ENCODE results near the gene RCN2.

The RCN2 gene

DNA sequence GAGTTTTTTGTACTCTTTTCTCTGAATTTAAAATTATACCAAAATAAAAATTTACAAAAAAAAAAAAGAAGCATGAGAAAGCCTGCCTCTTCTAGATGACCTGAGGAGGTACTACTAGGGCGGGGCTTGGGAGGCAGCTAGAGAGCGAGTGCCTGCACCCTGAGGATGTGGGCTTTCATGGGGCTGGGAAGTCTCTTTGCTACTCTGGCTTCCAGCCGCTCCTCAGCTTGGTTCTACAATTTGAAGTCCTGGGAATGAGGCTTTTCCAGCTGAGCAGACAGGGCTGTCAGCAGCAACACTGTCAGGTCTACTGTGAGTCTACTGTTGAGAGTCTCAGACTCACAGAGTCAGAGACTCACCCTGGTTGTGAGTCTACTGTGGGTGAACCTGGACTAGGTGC lies 55.2 kb downstream of the RCN2 start:
- TF ChIP-seq, protein P1, sequence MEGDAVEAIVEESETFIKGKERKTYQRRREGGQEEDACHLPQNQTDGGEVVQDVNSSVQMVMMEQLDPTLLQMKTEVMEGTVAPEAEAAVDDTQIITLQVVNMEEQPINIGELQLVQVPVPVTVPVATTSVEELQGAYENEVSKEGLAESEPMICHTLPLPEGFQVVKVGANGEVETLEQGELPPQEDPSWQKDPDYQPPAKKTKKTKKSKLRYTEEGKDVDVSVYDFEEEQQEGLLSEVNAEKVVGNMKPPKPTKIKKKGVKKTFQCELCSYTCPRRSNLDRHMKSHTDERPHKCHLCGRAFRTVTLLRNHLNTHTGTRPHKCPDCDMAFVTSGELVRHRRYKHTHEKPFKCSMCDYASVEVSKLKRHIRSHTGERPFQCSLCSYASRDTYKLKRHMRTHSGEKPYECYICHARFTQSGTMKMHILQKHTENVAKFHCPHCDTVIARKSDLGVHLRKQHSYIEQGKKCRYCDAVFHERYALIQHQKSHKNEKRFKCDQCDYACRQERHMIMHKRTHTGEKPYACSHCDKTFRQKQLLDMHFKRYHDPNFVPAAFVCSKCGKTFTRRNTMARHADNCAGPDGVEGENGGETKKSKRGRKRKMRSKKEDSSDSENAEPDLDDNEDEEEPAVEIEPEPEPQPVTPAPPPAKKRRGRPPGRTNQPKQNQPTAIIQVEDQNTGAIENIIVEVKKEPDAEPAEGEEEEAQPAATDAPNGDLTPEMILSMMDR (IDR thresholded peaks at IDR 0.05; ENCODE audit: extremely low read depth, missing control alignments): no peak
- no peak for DNase-seq (ENCODE audit: low spot score)

DNA sequence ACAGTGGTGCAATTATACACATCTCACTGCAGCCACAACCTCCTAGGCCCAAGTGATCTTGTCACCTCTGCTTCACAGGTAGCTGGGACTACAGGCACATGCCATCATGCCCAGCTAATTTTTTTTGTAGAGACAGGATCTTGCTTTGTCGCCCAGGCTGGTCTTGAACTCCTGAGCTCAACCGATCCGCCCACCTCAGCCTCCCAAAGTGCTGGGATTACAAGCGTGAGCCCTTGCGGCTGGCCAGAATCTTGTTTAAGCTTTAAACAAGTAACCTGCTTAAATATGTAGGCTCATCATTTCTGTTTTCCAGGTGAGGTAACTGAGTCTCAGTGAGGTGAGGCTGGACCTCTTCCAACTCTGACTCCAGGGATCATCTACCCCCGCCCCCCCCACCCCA lies 55.7 kb downstream of the RCN2 start:
- TF ChIP-seq, protein P1 (IDR thresholded peaks at IDR 0.05; ENCODE audit: extremely low read depth, missing control alignments): no peak

DNA sequence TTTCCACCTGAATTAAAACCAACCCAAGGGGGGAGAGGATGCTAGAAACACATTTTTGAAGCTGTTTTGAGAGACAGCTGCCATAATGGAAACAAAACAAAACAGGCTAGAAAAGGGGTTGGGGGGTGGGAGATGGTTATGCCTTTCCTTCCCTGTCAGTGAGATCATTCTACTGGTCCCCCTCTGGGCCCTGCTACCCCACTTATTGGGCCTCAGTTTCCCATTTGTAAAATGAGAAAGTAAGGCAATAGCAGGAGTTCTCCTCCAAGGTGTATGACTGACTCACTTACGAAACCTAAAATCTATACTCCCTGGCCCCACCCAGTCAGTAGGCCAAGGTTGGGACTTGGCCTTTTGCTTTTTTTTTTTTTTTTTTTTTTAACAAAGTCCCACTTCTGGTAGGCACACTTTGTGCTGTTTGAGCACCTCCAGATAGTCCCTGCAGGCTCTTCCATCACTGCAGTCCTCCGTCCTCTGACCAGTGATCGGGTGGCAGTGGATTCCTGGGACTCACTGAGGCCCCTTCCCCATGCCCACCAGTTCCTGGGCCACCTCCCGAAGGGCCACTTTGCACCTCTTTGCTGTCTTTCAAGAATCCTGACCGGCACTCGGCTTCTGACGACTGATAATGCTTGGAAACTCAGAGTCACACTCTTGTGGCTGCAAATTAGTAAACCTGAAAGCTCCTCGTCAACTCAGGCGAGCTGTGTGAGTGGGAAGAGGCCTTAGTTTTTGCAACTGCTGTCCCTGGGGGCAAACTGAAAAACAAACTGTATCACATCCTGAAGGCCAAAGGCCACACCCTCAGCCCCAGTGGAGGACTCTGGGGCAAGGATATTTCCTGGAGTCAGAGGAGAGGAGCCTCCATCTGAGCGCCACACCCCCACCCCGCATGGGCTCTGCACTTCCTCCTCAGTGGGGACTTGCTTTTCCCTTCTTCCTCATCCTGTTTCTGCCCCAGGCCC lies 56.6 kb downstream of the RCN2 start:
- peak; percentile 84 for DNase-seq (ENCODE audit: low spot score)
- TF ChIP-seq, protein P1 (IDR thresholded peaks at IDR 0.05; ENCODE audit: extremely low read depth, missing control alignments): no peak

More for the DNA sequence above, 55.7 kb downstream of the RCN2 start:
- no peak for DNase-seq (ENCODE audit: low spot score)

DNA sequence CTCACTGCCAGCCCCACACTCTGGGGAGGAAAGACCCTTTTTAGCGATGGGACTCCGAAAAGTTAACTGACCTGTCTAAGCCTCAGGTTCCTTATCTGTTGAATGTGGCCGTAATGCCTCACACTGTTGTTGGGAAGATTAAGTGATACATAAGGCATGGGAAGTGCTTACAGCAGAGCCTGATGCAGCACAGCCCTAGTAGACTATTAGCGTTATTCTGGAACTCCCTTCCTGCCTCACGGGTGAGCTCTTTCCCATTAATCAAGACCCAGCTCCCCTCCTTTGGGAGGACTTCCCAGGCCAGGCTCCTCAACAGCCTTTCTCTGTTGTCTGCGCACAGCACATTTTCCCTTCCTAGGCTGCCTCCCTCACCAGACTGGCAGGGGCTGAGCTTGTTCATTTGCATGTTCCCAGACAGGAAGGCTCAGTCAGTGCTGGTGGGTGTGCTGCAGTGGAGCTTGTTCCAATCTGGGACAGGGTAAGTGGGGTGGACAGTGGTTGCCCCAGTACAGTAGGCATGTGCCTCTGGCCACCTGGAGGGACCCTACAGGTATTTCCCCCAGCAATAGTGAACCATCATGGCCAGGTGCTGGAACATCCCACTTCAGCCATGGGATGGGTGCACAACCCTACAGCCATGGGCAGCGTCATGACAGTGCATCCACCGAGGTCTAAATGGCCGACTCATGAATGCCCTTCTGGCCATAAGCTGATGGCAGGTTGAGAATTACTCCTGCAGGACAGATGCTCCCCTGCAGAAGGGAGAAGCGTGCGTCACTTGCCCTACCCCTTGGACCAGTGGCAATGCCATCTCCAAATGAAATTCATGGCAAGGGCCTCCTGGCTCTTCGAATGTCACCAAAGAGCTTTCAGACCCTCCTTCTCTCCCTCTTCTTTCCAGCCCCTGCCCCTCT lies 57.6 kb downstream of the RCN2 start:
- TF ChIP-seq, protein P1 (IDR thresholded peaks at IDR 0.05; ENCODE audit: extremely low read depth, missing control alignments): no peak
- no peak for DNase-seq (ENCODE audit: low spot score)

DNA sequence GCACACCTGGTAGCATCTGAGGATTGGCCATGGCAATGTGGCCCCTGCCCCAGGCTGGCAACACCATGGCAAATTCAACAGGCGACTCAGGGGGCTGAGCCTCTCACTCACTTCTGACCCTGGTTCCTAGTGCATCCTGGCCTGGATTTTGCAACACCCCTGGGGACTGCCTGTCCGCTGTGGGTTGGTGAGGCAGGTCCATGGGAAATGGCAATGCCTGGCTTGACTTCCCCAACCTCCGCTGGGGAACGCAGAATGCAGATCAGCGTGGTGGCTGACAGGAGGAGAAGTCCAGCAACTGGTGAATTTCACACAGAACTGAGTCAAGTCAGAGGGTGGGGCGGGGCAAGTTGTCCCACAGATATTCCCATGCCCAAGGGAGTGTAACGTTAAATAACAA lies 59.5 kb downstream of the RCN2 start:
- TF ChIP-seq, protein P1 (IDR thresholded peaks at IDR 0.05; ENCODE audit: extremely low read depth, missing control alignments): no peak

DNA sequence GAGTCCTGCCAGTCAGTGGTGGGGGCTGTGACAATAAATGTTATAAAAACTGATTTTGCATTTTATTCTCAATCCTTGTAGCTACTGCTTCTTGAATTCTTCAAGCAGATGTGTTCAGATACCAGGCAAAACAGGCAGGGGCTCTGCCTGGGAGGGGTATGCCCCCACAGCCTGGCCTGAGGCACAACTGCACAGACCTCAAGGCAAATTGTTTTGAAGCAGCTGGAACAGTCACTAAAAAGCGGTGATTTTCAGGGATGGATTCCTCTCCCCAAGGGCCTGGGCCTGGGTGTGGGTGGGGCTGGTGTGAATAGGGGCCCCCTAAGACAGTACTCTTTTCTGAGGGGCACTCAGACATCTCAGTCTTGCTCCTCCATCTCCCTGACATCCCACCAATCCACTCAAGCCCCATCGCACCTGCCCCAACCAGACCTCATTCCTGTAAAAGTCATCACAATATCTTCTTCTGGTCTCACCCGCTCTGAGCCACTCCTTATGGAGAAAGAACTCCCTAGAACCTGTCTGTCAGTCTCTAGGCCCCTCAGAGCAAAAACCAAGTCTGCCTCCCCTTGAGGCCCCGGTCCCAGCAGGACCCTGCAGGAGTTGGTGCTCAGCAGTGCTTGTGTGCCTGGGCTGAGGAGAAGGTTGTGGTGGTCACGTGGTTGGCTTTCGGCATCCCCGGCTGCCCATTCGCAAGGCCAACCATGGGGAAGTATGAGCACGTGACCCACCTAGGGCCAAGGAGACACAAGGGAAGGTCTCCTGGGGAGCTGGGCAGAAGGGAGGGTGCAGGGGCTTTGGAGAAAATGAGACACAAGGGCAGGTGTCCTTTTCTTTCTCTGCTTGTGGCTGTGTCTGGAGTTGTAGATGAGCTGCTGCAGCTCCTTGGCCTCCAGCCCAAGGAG lies 60.4 kb downstream of the RCN2 start:
- TF ChIP-seq, protein P1 (IDR thresholded peaks at IDR 0.05; ENCODE audit: extremely low read depth, missing control alignments): no peak
- DNase-seq (ENCODE audit: low spot score): no peak

More for the DNA sequence above, 59.5 kb downstream of the RCN2 start:
- DNase-seq (ENCODE audit: low spot score): no peak
